H7 (cell line): ENCODE data around the gene TLCD3B. TPM values are rescaled to one million over a fixed set of nuclear protein-coding genes. Genes with fewer than 3 reads are reported as not detected.

ENCODE experiments used
- DNase-seq: peaks from one replicate; pipeline ENCODE4 v3.0.0; 2012
- H3K27me3 ChIP-seq: 2 replicates; pipeline ENCODE4 v1.6.0; 2011; ENCODE audit warnings: mild to moderate bottlenecking, low read length; ENCODE audit not compliant: control insufficient read depth, insufficient read depth
- H3K36me3 ChIP-seq: replicated peaks from 2 replicates; pipeline ENCODE4 v1.5.1; 2011; ENCODE audit warnings: low read length; ENCODE audit not compliant: control insufficient read depth, insufficient read depth
- H3K4me3 ChIP-seq: 2 replicates; pipeline ENCODE4 v1.5.1; 2011; ENCODE audit warnings: low read depth, mild to moderate bottlenecking, control low read depth, low read length, moderate library complexity; ENCODE audit not compliant: insufficient read depth
- total RNA-seq: library from RNA; depleted of rRNA; stranded (reverse); fragments of >200 nt; shearing (Covaris generic); gene quantifications from 2 replicates; pipeline ENCODE4 v1.2.3, GENCODE V29; 2014; rRNA removed

TLCD3B gene
- total RNA-seq, 1 experiment from 2014 or later, result 3.0 TPM

GRCh38 chr16:29975134-29975538 lies 55.9 kb downstream of the TLCD3B start:
- Histone ChIP-seq H3K4me3 (peak overlapping the region; percentile 90; the same call in 1 of the 2 replicates), H3K36me3 (peaks cover 26% of the 10 kb centered on the region), H3K27me3 (peaks cover 3% of the 10 kb centered on the region)
- peak; percentile 28 for DNase-seq

Other genes with a start within 250 kb of the TLCD3B start
- 202 and 205 TPM in 2 replicates for gene KIF22, start 240.5 kb downstream of the TLCD3B start, total RNA-seq
- gene MAZ, start 224.7 kb downstream of the TLCD3B start, total RNA-seq, result 496 and 509 TPM in 2 replicates
- 1.8 and 5.6 TPM in 2 replicates for gene PRRT2, start 219.1 kb downstream of the TLCD3B start, total RNA-seq
- gene PAGR1, start 215.1 kb downstream of the TLCD3B start, total RNA-seq, result 62.1 and 67.1 TPM in 2 replicates
- 7.0 and 22.0 TPM in 2 replicates for gene MVP, start 210.8 kb downstream of the TLCD3B start, total RNA-seq
- 91.3 and 97.6 TPM in 2 replicates for gene CDIPT, start 168.0 kb downstream of the TLCD3B start, total RNA-seq
- 47.3 and 59.0 TPM in 2 replicates for gene SEZ6L2, start 131.7 kb downstream of the TLCD3B start, total RNA-seq
- gene ASPHD1, start 130.8 kb downstream of the TLCD3B start, total RNA-seq, result 24.4 and 24.6 TPM in 2 replicates
- gene KCTD13, start 105.0 kb downstream of the TLCD3B start, total RNA-seq, result 8.3 and 9.1 TPM in 2 replicates
- 88.0 and 97.6 TPM in 2 replicates for gene TMEM219, start 69.2 kb downstream of the TLCD3B start, total RNA-seq
- gene TAOK2, start 57.4 kb downstream of the TLCD3B start, total RNA-seq, result 39.9 and 41.3 TPM in 2 replicates
- gene HIRIP3, start 35.7 kb downstream of the TLCD3B start, total RNA-seq, result 19.0 and 20.5 TPM in 2 replicates
- gene INO80E, start 35.0 kb downstream of the TLCD3B start, total RNA-seq, result 58.7 and 91.9 TPM in 2 replicates
- 4.1 and 5.3 TPM in 2 replicates for gene DOC2A, start 20.2 kb downstream of the TLCD3B start, total RNA-seq
- gene C16orf92, start 8.1 kb downstream of the TLCD3B start, total RNA-seq, result not detected in 2 replicates
- 1,524 and 1,553 TPM in 2 replicates for gene ALDOA, start 34.5 kb upstream of the TLCD3B start, total RNA-seq
- gene PPP4C, start 44.7 kb upstream of the TLCD3B start, total RNA-seq, result 201 and 256 TPM in 2 replicates
- gene TBX6, start 60.7 kb upstream of the TLCD3B start, total RNA-seq, result 2.9 and 4.6 TPM in 2 replicates
- gene YPEL3, start 64.9 kb upstream of the TLCD3B start, total RNA-seq, result 22.8 and 26.9 TPM in 2 replicates
- 0.31 and 1.8 TPM in 2 replicates for gene GDPD3, start 82.3 kb upstream of the TLCD3B start, total RNA-seq
- gene MAPK3, start 91.9 kb upstream of the TLCD3B start, total RNA-seq, result 35.0 and 37.2 TPM in 2 replicates
- 5.8 and 5.9 TPM in 2 replicates for gene CORO1A, start 152.3 kb upstream of the TLCD3B start, total RNA-seq
- 31.2 and 63.1 TPM in 2 replicates for gene BOLA2B, start 162.4 kb upstream of the TLCD3B start, total RNA-seq
- 81.0 and 83.6 TPM in 2 replicates for gene SLX1A, start 162.6 kb upstream of the TLCD3B start, total RNA-seq
- gene SULT1A3, start 168.0 kb upstream of the TLCD3B start, total RNA-seq, result 4.2 and 6.5 TPM in 2 replicates
- 1.0 TPM in 1 of 2 replicates, not detected in the other for gene NPIPB13, start 217.2 kb upstream of the TLCD3B start, total RNA-seq